22Rv1 (cell line): ENCODE data around the gene WNT9A.

Source experiments
- CTCF ChIP-seq: fragments of 450-650 bp; IDR thresholded peaks from 2 replicates; pipeline ENCODE4 v1.5.1; 2017; ENCODE audit warnings: mild to moderate bottlenecking
- ZFX ChIP-seq: fragments of 450-650 bp; IDR thresholded peaks from 2 replicates; pipeline ENCODE4 v1.6.1; 2017; ENCODE audit warnings: antibody characterized with exemption, borderline replicate concordance

GRCh38 chr1:227944931-227945890 lies 2.5 kb downstream of the WNT9A start:
- TF ChIP-seq CTCF = no peak
- no peak for TF ChIP-seq ZFX
